Fibroblast of pulmonary artery (primary cell): ENCODE results near the gene PTPN2.
A peak's percentile ranks its signal among the peaks of the same experiment; 100 is the strongest.
"Not testable (repeated sequence)": the region's sequence is repeated elsewhere in the genome, so short reads cannot be mapped to it uniquely, and the experiment has no call there.

Experiments used
- DNase-seq: peaks from one replicate; pipeline ENCODE4 v3.0.0-alpha.2; 2010; ENCODE audit warnings: low read depth
- H3K4me3 ChIP-seq: replicated peaks from 2 replicates; pipeline ENCODE4 v1.5.1; 2011; ENCODE audit warnings: low read depth, mild to moderate bottlenecking, control low read depth, low read length, moderate library complexity
- TF ChIP-seq, protein P1 (sequence below): IDR thresholded peaks from 2 replicates; pipeline ENCODE4 v1.5.1; 2011; ENCODE audit warnings: mild to moderate bottlenecking, control low read depth, low read length, inconsistent platforms; ENCODE audit errors: missing control alignments

Gene PTPN2

DNA sequence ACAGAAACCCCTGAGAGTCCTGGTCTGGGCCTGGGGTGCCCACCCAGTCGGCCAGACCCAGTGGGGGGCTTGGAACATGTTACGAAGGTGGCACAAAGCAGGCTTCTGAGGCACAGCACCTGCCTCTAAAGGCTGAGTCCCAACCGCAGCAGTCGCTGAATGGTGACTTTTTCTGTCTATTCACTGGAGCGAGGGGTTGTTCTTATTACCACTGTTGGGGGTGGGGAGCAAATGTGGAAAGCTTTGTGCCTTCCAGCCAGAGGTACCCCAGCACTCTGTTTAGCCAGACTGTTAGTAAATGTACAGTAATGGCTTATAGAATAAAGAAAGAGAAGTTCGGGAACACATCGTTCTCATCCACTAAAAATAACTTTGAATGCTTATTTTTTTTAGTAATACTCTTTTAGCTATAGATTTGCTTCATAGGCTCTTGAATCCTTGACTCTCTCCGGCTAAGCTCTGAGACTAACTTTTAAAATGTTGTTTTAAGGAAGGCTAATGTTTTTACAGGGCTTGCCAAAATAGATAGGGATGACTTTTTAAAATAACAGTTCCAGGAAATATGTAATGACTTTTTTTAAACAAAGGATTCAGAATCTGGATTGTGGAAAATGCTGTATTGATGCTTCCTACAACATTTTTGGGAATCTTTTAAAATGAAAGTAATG, 23.4 kb upstream of the PTPN2 start:
- TF ChIP-seq, protein P1, sequence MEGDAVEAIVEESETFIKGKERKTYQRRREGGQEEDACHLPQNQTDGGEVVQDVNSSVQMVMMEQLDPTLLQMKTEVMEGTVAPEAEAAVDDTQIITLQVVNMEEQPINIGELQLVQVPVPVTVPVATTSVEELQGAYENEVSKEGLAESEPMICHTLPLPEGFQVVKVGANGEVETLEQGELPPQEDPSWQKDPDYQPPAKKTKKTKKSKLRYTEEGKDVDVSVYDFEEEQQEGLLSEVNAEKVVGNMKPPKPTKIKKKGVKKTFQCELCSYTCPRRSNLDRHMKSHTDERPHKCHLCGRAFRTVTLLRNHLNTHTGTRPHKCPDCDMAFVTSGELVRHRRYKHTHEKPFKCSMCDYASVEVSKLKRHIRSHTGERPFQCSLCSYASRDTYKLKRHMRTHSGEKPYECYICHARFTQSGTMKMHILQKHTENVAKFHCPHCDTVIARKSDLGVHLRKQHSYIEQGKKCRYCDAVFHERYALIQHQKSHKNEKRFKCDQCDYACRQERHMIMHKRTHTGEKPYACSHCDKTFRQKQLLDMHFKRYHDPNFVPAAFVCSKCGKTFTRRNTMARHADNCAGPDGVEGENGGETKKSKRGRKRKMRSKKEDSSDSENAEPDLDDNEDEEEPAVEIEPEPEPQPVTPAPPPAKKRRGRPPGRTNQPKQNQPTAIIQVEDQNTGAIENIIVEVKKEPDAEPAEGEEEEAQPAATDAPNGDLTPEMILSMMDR, result no peak
- peak; percentile 60 for DNase-seq
- H3K4me3 ChIP-seq, result peak overlapping the region; percentile 6

GRCh38 chr18:12906773-12907172, 22.7 kb upstream of the PTPN2 start:
- TF ChIP-seq, protein P1, result no peak
- no peak overlapping the region for H3K4me3 ChIP-seq
- DNase-seq, result no peak

- no peak for DNase-seq
- TF ChIP-seq, protein P1, result no peak
- no peak overlapping the region for H3K4me3 ChIP-seq
Measured at GRCh38 chr18:12906119-12906518, 22.1 kb upstream of the PTPN2 start.

DNA sequence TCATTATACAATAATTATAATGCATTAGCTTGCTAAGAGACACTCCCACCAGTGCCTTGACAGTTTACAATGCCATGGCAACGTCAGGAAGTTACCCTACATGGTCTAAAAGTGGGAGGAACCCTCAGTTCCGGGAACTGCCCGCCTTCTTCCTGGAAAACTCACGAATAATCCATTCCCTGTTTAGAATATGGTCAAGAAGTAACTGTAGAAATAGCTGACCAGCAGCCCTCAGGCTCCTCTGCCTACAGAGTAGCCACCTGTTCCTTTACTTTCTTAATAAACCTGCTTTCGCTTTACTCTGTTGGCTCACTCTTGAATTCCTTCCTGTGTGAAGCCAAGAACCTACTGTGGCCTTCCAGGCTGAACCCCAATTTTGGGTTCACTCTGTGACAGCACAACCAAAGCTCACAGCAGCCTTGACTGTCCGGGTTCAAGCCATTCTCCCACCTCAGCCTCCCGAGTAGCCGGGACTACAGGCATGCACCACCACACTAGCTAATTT, 20.0 kb upstream of the PTPN2 start:
- peak; percentile 51 for DNase-seq
- TF ChIP-seq, protein P1, result no peak
- H3K4me3 ChIP-seq, result no peak overlapping the region

DNA sequence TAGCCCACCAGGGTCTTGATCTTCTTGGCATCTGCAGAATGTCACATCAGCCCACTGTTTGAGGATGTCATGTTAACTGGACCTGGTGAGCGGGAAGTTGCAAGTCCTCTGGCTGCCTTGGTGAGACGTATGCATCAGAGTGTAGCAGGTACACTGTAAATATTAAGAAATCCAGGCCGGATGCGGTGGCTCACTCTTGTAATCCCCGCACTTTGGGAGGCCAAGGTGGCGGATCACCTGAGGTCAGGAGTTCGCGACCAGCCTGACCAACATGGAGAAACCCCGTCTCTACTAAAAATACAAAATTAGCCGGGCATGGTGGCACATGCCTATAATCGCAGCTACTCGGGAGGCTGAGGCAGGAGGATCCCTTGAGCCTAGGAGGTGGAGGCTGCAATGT, 17.2 kb upstream of the PTPN2 start:
- H3K4me3 ChIP-seq, DNase-seq: not testable (repeated sequence)

GRCh38 chr18:12896784-12897333, 12.8 kb upstream of the PTPN2 start:
- H3K4me3 ChIP-seq, DNase-seq: not testable (repeated sequence)

GRCh38 chr18:12895626-12896025, 11.6 kb upstream of the PTPN2 start:
- TF ChIP-seq, protein P1, result no peak
- H3K4me3 ChIP-seq, result no peak overlapping the region
- no peak for DNase-seq

DNA sequence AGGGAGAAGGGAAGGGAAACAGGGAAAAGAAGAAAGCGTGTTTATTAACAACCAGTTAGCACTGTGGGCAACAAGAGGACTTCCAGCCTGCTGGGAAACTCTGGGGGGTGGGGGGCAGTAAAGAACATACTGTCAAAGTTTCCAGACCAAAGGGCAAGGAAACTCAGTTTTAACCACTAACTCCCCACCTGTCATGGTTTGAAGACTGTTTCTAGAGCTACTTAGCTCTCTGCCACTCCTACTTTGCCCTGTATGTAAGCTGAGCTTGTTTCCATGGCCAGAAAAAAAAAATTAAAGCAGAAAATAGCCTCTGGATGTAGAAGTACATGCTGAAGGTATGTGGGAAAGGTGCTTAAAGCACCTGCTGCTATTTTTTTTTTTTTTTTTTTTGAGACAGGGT, 11.0 kb upstream of the PTPN2 start:
- no peak overlapping the region for H3K4me3 ChIP-seq
- TF ChIP-seq, protein P1, result no peak
- DNase-seq, result no peak
